Cortex of kidney (tissue), 1 donor: ENCODE results near the gene NAGA.

ENCODE experiments used
- DNase-seq: peaks from one replicate; lab custom pipeline; 2025; lab: John Stamatoyannopoulos, UW

Gene NAGA

GRCh38 chr22:42039271-42039670 is 31.3 kb downstream of the NAGA start:
- no peak for DNase-seq

- DNase-seq, result no peak
Measured at GRCh38 chr22:42035256-42035655, 35.4 kb downstream of the NAGA start.

- DNase-seq, result no peak
Measured at GRCh38 chr22:42033263-42034181, 37.1 kb downstream of the NAGA start.

- no peak for DNase-seq
Measured at GRCh38 chr22:42026705-42027104, 43.9 kb downstream of the NAGA start.

GRCh38 chr22:42025421-42025820 is 45.2 kb downstream of the NAGA start:
- no peak for DNase-seq

- DNase-seq, result no peak
Measured at GRCh38 chr22:42022162-42022847, 48.3 kb downstream of the NAGA start.

- no peak for DNase-seq
Measured at GRCh38 chr22:42021571-42021970, 49.0 kb downstream of the NAGA start.

GRCh38 chr22:42018224-42018623 is 52.4 kb downstream of the NAGA start:
- no peak for DNase-seq

GRCh38 chr22:42016111-42016510 is 54.5 kb downstream of the NAGA start:
- DNase-seq, result no peak

- no peak for DNase-seq
Measured at GRCh38 chr22:42013385-42013784, 57.2 kb downstream of the NAGA start.

- no peak for DNase-seq
Measured at GRCh38 chr22:42010778-42011177, 59.8 kb downstream of the NAGA start.
